A549 (cell line): ENCODE data around the gene CLSTN2. TPM values are rescaled to one million over a fixed set of nuclear protein-coding genes. Genes with fewer than 3 reads are reported as not detected.
A peak's percentile ranks its signal among the peaks of the same experiment; 100 is the strongest.

Experiments
- ATAC-seq, 2 experiments: fragments of 200-7000 bp in 1 of 2; fragments of >200 bp in 1 of 2; cut with Nextera tagmentation in 1 of 2; cut with Tn5 transposase in 1 of 2; 3 replicates each; pipeline versions ENCODE4 v1.8.0 to v1.9.1; 2018 to 2020; ENCODE audit warnings: mild to moderate bottlenecking in 1 of 2, moderate library complexity in 1 of 2
- CTCF ChIA-PET: fragments of 300-600 bp; sonication (Branson Sonifier 250); formaldehyde crosslinking; extraction: SDS; loops from one replicate; lab custom pipeline; 2021; ENCODE audit warnings: antibody characterized with exemption, inconsistent platforms; lab: Yijun Ruan, JAX
- POLR2A ChIA-PET: fragments of 350-600 bp; formaldehyde crosslinking; extraction: SDS; loops from one replicate; lab custom pipeline; 2021; ENCODE audit warnings: antibody characterized with exemption, inconsistent platforms; lab: Yijun Ruan, JAX
- DNase-seq, 2 experiments: peaks; one replicate each; pipeline versions ENCODE4 v3.0.0 to v3.0.0-alpha.2; 2011 to 2016; ENCODE audit warnings: low read depth in 1 of 2, low spot score in 1 of 2
- FAIRE-seq: peaks from 2 replicates; lab custom pipeline; 2011; peaks lifted over from hg19 to GRCh38; lab: Jason Lieb, UNC
- H3K27ac ChIP-seq, 2 experiments: fragments of >200 bp; sonication (Bioruptor Twin); formaldehyde crosslinking; 3 replicates each; pipeline ENCODE4 v1.5.1; 2016 to 2017
- H3K4me1 ChIP-seq: fragments of >200 bp; sonication (Bioruptor Twin); formaldehyde crosslinking; 3 replicates; pipeline ENCODE4 v1.6.1; 2016
- H3K4me2 ChIP-seq: fragments of >200 bp; sonication (Bioruptor Twin); formaldehyde crosslinking; 3 replicates; pipeline ENCODE4 v1.6.1; 2016
- H3K4me3 ChIP-seq: fragments of >200 bp; sonication (Bioruptor Twin); formaldehyde crosslinking; 3 replicates; pipeline ENCODE4 v1.5.1; 2016
- H3K9me3 ChIP-seq: fragments of >200 bp; sonication (Bioruptor Twin); formaldehyde crosslinking; 3 replicates; pipeline ENCODE4 v1.6.1; 2016
- BHLHE40 ChIP-seq: IDR thresholded peaks from 2 replicates; pipeline ENCODE4 v1.6.1; 2012; ENCODE audit warnings: low read depth, low read length, inconsistent platforms
- CBX2 ChIP-seq: fragments of 200-600 bp; sonication (generic); IDR thresholded peaks from 2 replicates; pipeline ENCODE4 v1.6.1; 2016; ENCODE audit warnings: low read depth, mild to moderate bottlenecking, borderline replicate concordance
- CHD4 ChIP-seq: fragments of 200-600 bp; sonication (generic); IDR thresholded peaks from 2 replicates; pipeline ENCODE4 v1.6.1; 2016; ENCODE audit warnings: antibody characterized with exemption, mild to moderate bottlenecking, borderline replicate concordance
- EP300 ChIP-seq, 2 experiments: fragments of >200 bp; sonication (Bioruptor Twin); formaldehyde crosslinking; IDR thresholded peaks; 2 replicates in 1 of 2; 3 replicates in 1 of 2; pipeline ENCODE4 v1.6.1; 2016 to 2017
- ESRRA ChIP-seq: fragments of 150-350 bp; IDR thresholded peaks from 2 replicates; pipeline ENCODE4 v1.6.1; 2014; ENCODE audit warnings: mild to moderate bottlenecking, low read length, borderline replicate concordance
- FOSB ChIP-seq: fragments of 250-450 bp; sonication (Bioruptor Pico); IDR thresholded peaks from 2 replicates; pipeline ENCODE4 v1.5.0; 2020; ENCODE audit warnings: mild to moderate bottlenecking, moderate library complexity
- FOSL2 ChIP-seq, 2 experiments: fragments of 450-650 bp in 1 of 2; fragments of >200 bp in 1 of 2; sonication (Bioruptor Twin) in 1 of 2; formaldehyde crosslinking; IDR thresholded peaks; 2 replicates each; pipeline versions ENCODE4 v1.5.0 to v1.6.1; 2016 to 2020; ENCODE audit warnings: mild to moderate bottlenecking in 1 of 2, moderate library complexity in 1 of 2
- GATA3 ChIP-seq: IDR thresholded peaks from 2 replicates; pipeline ENCODE4 v1.6.1; 2012; ENCODE audit warnings: borderline replicate concordance
- HDAC2 ChIP-seq: fragments of 200-600 bp; sonication (generic); IDR thresholded peaks from 2 replicates; pipeline ENCODE4 v1.6.1; 2016
- HEYL ChIP-seq: fragments of 250-450 bp; sonication (Bioruptor Pico); IDR thresholded peaks from 2 replicates; pipeline ENCODE4 v1.8.0; 2021; ENCODE audit warnings: mild to moderate bottlenecking, moderate library complexity
- HOXA7 ChIP-seq: fragments of 250-450 bp; sonication (Bioruptor Pico); IDR thresholded peaks from 2 replicates; pipeline ENCODE4 v1.5.0; 2020; ENCODE audit warnings: mild to moderate bottlenecking, moderate library complexity
- JUN ChIP-seq, 2 experiments: fragments of >200 bp; sonication (Bioruptor Twin); formaldehyde crosslinking; IDR thresholded peaks; 2 replicates in 1 of 2; 3 replicates in 1 of 2; pipeline ENCODE4 v1.6.1; 2016 to 2017
- KDM1A ChIP-seq: fragments of 200-600 bp; sonication (generic); IDR thresholded peaks from 2 replicates; pipeline ENCODE4 v1.6.1; 2016; ENCODE audit warnings: low read depth, mild to moderate bottlenecking
- MYC ChIP-seq: IDR thresholded peaks from 2 replicates; pipeline ENCODE4 v1.6.1; 2012; ENCODE audit warnings: mild to moderate bottlenecking, inconsistent platforms, low read length, improper control_type of control experiment, borderline replicate concordance
- NR3C1 ChIP-seq: fragments of >200 bp; sonication (Bioruptor Twin); formaldehyde crosslinking; IDR thresholded peaks from 3 replicates; pipeline ENCODE4 v1.6.1; 2017
- PHF8 ChIP-seq: fragments of 200-600 bp; sonication (generic); IDR thresholded peaks from 2 replicates; pipeline ENCODE4 v1.6.1; 2016; ENCODE audit warnings: low read depth, mild to moderate bottlenecking, antibody characterized with exemption, moderate library complexity, borderline replicate concordance
- POLR2A ChIP-seq: IDR thresholded peaks from 2 replicates; pipeline ENCODE4 v1.6.1; 2012; ENCODE audit warnings: mild to moderate bottlenecking, low read length
- RAD21 ChIP-seq, 2 experiments: fragments of >200 bp in 1 of 2; sonication (Bioruptor Twin) in 1 of 2; formaldehyde crosslinking in 1 of 2; IDR thresholded peaks in 1 of 2; conservative IDR thresholded peaks in 1 of 2; 2 replicates in 1 of 2; 3 replicates in 1 of 2; pipeline ENCODE4 v1.6.1; 2012 to 2018; ENCODE audit warnings: inconsistent platforms in 1 of 2
- RARB ChIP-seq: fragments of 250-450 bp; sonication (Bioruptor Pico); IDR thresholded peaks from 2 replicates; pipeline ENCODE4 v1.8.0; 2021; ENCODE audit warnings: mild to moderate bottlenecking, moderate library complexity
- RCOR1 ChIP-seq: fragments of 150-350 bp; IDR thresholded peaks from 2 replicates; pipeline ENCODE4 v1.6.1; 2014; ENCODE audit warnings: antibody characterized with exemption, low read length, low read depth
- RFX5 ChIP-seq: fragments of 450-650 bp; IDR thresholded peaks from 2 replicates; pipeline ENCODE4 v1.7.1; 2014; ENCODE audit warnings: antibody characterized with exemption, mild to moderate bottlenecking, moderate library complexity
- SMC3 ChIP-seq: fragments of >200 bp; sonication (Bioruptor Twin); formaldehyde crosslinking; IDR thresholded peaks from 3 replicates; pipeline ENCODE4 v1.6.1; 2018; ENCODE audit warnings: inconsistent platforms
- TP53 ChIP-seq: fragments of 250-450 bp; sonication (Bioruptor Pico); IDR thresholded peaks from 2 replicates; pipeline ENCODE4 v1.5.0; 2021; ENCODE audit warnings: mild to moderate bottlenecking, moderate library complexity
- ZNF302 ChIP-seq: fragments of 250-450 bp; sonication (Bioruptor Pico); IDR thresholded peaks from 2 replicates; pipeline ENCODE4 v1.9.0; 2021; ENCODE audit warnings: inconsistent platforms, mild to moderate bottlenecking, moderate library complexity
- WGBS: methylation state at CpG from one replicate; pipeline ENCODE4 v1.1.6; 2017; ENCODE audit errors: missing lambda C conversion rate; 5-methylcytosine and 5-hydroxymethylcytosine counted together
- polyA plus RNA-seq, 4 experiments: library from polyadenylated mRNA; depleted of rRNA in 3 of 4; stranded (reverse); fragments of >200 nt; fragmentation: RNase III in 1 of 4; extraction: RNeasy Plus Mini Kit Qiagen cat#74134 plus additional on column Dnase treatment in 1 of 4; gene quantifications; 2 replicates in 3 of 4; 3 replicates in 1 of 4; pipeline ENCODE4 v1.2.3, GENCODE V29; 2011 to 2017
- TF ChIP-seq, protein P1 (sequence below): fragments of 200-600 bp; sonication (generic); IDR thresholded peaks from 2 replicates; pipeline ENCODE4 v1.6.1; 2016; ENCODE audit warnings: antibody characterized with exemption, mild to moderate bottlenecking, moderate library complexity
- TF ChIP-seq, protein P2 (sequence below): fragments of 450-650 bp; IDR thresholded peaks from 2 replicates; pipeline ENCODE4 v1.6.1; 2014; ENCODE audit warnings: antibody characterized with exemption
- TF ChIP-seq, protein P3 (sequence below): fragments of >200 bp; sonication (Bioruptor Twin); formaldehyde crosslinking; IDR thresholded peaks from 3 replicates; pipeline ENCODE4 v1.6.1; 2016
- TF ChIP-seq, protein P4 (sequence below): fragments of 150-350 bp; IDR thresholded peaks from 2 replicates; pipeline ENCODE4 v1.6.1; 2014; ENCODE audit warnings: low read depth, mild to moderate bottlenecking, low read length
- TF ChIP-seq, protein P5 (sequence below): fragments of >200 bp; sonication (Bioruptor Twin); formaldehyde crosslinking; IDR thresholded peaks from 2 replicates; pipeline ENCODE4 v1.6.1; 2016
- TF ChIP-seq, protein P6 (sequence below): IDR thresholded peaks from 2 replicates; pipeline ENCODE4 v1.6.1; 2012; ENCODE audit warnings: low read depth, borderline replicate concordance

The CLSTN2 gene
- polyA plus RNA-seq, 2 of the 4 experiments (the other 2 are of a cell fraction) = 0.03 to 0.04 TPM

DNA sequence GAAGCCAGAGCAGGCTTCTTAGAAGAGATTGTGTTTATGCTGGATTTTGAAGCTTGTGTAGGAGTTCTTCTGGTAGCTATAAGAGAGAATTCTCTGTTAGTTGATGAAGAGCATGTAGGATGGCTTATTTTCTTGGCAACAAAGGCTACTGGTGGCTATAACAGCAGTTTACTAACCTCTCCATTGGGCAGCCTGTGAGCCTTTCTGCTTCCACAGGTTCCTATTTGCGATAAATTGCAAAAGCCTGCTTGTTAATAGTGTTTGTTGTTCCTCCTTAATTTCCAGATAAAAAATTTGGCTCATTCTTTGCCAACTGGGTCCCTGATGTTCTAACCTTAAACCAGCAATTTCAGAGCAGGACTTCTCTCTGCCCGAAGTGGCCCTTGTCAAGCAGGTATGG is 452.3 kb downstream of the CLSTN2 start (continued):
- TF ChIP-seq NR3C1 = no peak
- no peak for TF ChIP-seq TP53 (CRISPR knock-in tag)
- TF ChIP-seq, protein P1, sequence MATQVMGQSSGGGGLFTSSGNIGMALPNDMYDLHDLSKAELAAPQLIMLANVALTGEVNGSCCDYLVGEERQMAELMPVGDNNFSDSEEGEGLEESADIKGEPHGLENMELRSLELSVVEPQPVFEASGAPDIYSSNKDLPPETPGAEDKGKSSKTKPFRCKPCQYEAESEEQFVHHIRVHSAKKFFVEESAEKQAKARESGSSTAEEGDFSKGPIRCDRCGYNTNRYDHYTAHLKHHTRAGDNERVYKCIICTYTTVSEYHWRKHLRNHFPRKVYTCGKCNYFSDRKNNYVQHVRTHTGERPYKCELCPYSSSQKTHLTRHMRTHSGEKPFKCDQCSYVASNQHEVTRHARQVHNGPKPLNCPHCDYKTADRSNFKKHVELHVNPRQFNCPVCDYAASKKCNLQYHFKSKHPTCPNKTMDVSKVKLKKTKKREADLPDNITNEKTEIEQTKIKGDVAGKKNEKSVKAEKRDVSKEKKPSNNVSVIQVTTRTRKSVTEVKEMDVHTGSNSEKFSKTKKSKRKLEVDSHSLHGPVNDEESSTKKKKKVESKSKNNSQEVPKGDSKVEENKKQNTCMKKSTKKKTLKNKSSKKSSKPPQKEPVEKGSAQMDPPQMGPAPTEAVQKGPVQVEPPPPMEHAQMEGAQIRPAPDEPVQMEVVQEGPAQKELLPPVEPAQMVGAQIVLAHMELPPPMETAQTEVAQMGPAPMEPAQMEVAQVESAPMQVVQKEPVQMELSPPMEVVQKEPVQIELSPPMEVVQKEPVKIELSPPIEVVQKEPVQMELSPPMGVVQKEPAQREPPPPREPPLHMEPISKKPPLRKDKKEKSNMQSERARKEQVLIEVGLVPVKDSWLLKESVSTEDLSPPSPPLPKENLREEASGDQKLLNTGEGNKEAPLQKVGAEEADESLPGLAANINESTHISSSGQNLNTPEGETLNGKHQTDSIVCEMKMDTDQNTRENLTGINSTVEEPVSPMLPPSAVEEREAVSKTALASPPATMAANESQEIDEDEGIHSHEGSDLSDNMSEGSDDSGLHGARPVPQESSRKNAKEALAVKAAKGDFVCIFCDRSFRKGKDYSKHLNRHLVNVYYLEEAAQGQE = no peak
- TF ChIP-seq RCOR1 = no peak
- no peak for TF ChIP-seq HDAC2

DNA sequence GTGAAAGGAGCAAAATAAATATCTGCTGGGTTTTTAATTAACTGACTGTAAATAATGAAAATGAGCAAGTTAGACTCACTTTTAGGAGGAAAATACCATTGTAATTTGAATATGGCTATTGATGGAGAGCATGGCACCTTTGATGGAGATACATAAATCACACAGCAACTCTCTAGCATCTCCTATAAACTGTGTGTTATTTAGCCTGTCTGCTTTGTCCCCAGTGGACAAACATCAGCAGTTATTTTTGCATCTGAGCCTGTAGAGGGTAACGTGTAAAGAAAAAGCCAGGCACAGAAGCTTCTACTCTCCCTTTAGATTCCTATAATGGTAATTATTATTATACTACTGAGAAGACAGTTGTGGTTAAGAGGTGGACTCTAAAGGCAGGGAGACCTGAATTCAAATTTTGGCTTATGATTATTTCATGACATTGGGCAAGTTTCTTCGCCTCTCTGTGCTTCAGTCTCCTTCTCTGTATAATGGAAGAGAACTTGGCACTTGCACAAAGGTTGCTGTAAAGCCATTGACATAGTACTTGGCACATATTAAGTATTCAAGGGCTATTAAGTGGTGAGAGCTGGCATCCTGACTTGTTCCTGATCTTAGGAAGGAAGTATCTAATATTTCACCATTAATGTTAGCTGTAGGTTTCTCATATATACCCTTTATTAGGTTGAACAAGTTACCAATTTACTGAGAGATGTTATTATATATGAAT is 453.4 kb downstream of the CLSTN2 start:
- Histone ChIP-seq H3K4me1 (peaks cover 3% of the 10 kb centered on the region; the same call in 1 of the 3 replicates), H3K4me3 (no peak overlapping the region), H3K27ac (no peak overlapping the region), H3K4me2 (no peak overlapping the region), H3K9me3 (no peaks in the 10 kb centered on the region)
- no peak for DNase-seq
- CTCF ChIA-PET = no interaction called here
- no peak for ATAC-seq
- 53% methylated on average over 2 of the region's 2 CpGs for WGBS
- TF ChIP-seq, protein P2, sequence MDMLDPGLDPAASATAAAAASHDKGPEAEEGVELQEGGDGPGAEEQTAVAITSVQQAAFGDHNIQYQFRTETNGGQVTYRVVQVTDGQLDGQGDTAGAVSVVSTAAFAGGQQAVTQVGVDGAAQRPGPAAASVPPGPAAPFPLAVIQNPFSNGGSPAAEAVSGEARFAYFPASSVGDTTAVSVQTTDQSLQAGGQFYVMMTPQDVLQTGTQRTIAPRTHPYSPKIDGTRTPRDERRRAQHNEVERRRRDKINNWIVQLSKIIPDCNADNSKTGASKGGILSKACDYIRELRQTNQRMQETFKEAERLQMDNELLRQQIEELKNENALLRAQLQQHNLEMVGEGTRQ = no peak
- TF ChIP-seq PHF8 (no peak), CBX2 (no peak), RARB (CRISPR knock-in tag) (no peak), JUN (IDR thresholded peaks at IDR 0.05) (no peak), HEYL (CRISPR knock-in tag) (no peak), ESRRA (no peak), EP300 (IDR thresholded peaks at IDR 0.05) (no peak), FOSL2 (IDR thresholded peaks at IDR 0.05) (no peak), FOSL2 (CRISPR knock-in tag; IDR thresholded peaks at IDR 0.05) (no peak)
- POLR2A ChIA-PET = no interaction called here
- FAIRE-seq = no peak

DNA sequence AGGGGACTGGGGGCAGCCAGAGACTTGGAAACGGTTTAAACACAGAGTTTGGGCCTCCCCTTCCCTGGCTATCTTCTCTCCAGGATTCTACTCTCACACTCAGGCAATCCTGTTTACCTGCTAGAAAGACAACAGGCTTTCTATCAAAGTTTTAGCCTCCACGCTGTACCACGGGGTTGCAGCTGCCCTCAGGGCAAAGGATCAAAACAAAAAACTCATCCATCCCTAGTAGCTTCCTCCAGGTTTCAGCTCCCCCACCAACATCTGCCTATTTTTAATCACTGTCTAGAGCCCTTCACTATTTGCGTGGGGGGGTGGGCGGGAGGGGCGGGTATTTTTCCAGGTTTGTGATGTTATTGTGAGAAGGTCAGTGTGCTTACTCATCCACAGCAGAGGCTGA is 456.1 kb downstream of the CLSTN2 start:
- ATAC-seq = no peak
- WGBS = 36% methylated on average over 6 of the region's 6 CpGs
- Histone ChIP-seq H3K9me3 (no peaks in the 10 kb centered on the region), H3K4me3 (no peak overlapping the region)
- TF ChIP-seq RFX5 = no peak
- TF ChIP-seq GATA3 = no peak
- TF ChIP-seq HOXA7 (CRISPR knock-in tag) = no peak
- no peak for TF ChIP-seq CHD4
- TF ChIP-seq BHLHE40 = no peak
- TF ChIP-seq ZNF302 = no peak
- no peak for TF ChIP-seq MYC
- no peak for TF ChIP-seq HDAC2
- no peak for TF ChIP-seq CBX2
- TF ChIP-seq, protein P3, sequence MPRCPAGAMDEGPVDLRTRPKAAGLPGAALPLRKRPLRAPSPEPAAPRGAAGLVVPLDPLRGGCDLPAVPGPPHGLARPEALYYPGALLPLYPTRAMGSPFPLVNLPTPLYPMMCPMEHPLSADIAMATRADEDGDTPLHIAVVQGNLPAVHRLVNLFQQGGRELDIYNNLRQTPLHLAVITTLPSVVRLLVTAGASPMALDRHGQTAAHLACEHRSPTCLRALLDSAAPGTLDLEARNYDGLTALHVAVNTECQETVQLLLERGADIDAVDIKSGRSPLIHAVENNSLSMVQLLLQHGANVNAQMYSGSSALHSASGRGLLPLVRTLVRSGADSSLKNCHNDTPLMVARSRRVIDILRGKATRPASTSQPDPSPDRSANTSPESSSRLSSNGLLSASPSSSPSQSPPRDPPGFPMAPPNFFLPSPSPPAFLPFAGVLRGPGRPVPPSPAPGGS = no peak
- no peak for TF ChIP-seq FOSB (CRISPR knock-in tag)
- TF ChIP-seq KDM1A = no peak
- TF ChIP-seq, protein P4, sequence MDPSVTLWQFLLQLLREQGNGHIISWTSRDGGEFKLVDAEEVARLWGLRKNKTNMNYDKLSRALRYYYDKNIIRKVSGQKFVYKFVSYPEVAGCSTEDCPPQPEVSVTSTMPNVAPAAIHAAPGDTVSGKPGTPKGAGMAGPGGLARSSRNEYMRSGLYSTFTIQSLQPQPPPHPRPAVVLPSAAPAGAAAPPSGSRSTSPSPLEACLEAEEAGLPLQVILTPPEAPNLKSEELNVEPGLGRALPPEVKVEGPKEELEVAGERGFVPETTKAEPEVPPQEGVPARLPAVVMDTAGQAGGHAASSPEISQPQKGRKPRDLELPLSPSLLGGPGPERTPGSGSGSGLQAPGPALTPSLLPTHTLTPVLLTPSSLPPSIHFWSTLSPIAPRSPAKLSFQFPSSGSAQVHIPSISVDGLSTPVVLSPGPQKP = no peak
- no peak for TF ChIP-seq POLR2A
- TF ChIP-seq, protein P5, sequence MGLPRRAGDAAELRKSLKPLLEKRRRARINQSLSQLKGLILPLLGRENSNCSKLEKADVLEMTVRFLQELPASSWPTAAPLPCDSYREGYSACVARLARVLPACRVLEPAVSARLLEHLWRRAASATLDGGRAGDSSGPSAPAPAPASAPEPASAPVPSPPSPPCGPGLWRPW = no peak
- TF ChIP-seq SMC3 = no peak
- no peak for TF ChIP-seq RAD21 (conservative IDR thresholded peaks at IDR 0.05 in 1 of 2, IDR thresholded peaks at IDR 0.05 in 1 of 2)
- TF ChIP-seq, protein P6, sequence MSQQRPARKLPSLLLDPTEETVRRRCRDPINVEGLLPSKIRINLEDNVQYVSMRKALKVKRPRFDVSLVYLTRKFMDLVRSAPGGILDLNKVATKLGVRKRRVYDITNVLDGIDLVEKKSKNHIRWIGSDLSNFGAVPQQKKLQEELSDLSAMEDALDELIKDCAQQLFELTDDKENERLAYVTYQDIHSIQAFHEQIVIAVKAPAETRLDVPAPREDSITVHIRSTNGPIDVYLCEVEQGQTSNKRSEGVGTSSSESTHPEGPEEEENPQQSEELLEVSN = no peak
- TF ChIP-seq, all 56 proteins: peak for 0
- ChIA-PET CTCF (no interaction called here), POLR2A (no interaction called here)
- FAIRE-seq = no peak
- Histone ChIP-seq H3K4me1 (peaks cover 3% of the 10 kb centered on the region; the same call in 1 of the 3 replicates), H3K4me2 (no peak overlapping the region), H3K27ac (no peak overlapping the region)
- peak in 1 of 2 experiments; percentile 2 for DNase-seq
